Neural progenitor cell (in vitro differentiated cells): Measurements from ENCODE around the gene PCDH9. TPM values are rescaled to one million over a fixed set of nuclear protein-coding genes. Genes with fewer than 3 reads are reported as not detected.

Experiments
- DNase-seq: peaks from one replicate; pipeline ENCODE4 v3.0.0-alpha.2; 2016; ENCODE audit warnings: low spot score
- H2AFZ ChIP-seq: fragments of 200-600 bp; sonication (generic); replicated peaks from 2 replicates; pipeline ENCODE4 v1.6.1; 2016; ENCODE audit warnings: antibody characterized with exemption
- H3F3A ChIP-seq: fragments of 200-600 bp; sonication (generic); 2 replicates; pipeline ENCODE4 v1.6.1; 2016; ENCODE audit warnings: antibody characterized with exemption, low read depth
- H3K27ac ChIP-seq: fragments of 200-600 bp; sonication (generic); 2 replicates; pipeline ENCODE4 v1.5.1; 2016; ENCODE audit warnings: mild to moderate bottlenecking
- H3K27me3 ChIP-seq: fragments of 200-600 bp; sonication (generic); 2 replicates; pipeline ENCODE4 v1.6.1; 2016; ENCODE audit warnings: mild to moderate bottlenecking, moderate library complexity
- H3K36me3 ChIP-seq: fragments of 200-600 bp; sonication (generic); 2 replicates; pipeline ENCODE4 v1.5.1; 2016
- H3K4me1 ChIP-seq: fragments of 200-600 bp; sonication (generic); 2 replicates; pipeline ENCODE4 v1.6.1; 2016; ENCODE audit warnings: mixed run types
- H3K4me2 ChIP-seq: fragments of 200-600 bp; sonication (generic); 2 replicates; pipeline ENCODE4 v1.6.1; 2016
- H3K4me3 ChIP-seq: fragments of 200-600 bp; sonication (generic); 2 replicates; pipeline ENCODE4 v1.5.1; 2016
- H3K79me2 ChIP-seq: fragments of 200-600 bp; sonication (generic); 2 replicates; pipeline ENCODE4 v1.6.1; 2016; ENCODE audit warnings: low read depth
- H3K9ac ChIP-seq: fragments of 200-600 bp; sonication (generic); 2 replicates; pipeline ENCODE4 v1.6.1; 2016
- H3K9me3 ChIP-seq: fragments of 200-600 bp; sonication (generic); 2 replicates; pipeline ENCODE4 v1.5.1; 2016; ENCODE audit warnings: low read depth
- H4K20me1 ChIP-seq: fragments of 200-600 bp; sonication (generic); 2 replicates; pipeline ENCODE4 v1.6.1; 2016; ENCODE audit warnings: low read depth
- H3K27ac Mint-ChIP-seq: 3 replicates; pipeline ENCODE4 v1.8.0; 2021; ENCODE audit warnings: mixed read lengths
- H3K27me3 Mint-ChIP-seq: 2 replicates; pipeline ENCODE4 v1.8.0; 2022; ENCODE audit warnings: low read depth, mild to moderate bottlenecking, inconsistent platforms, moderate library complexity, mixed read lengths; ENCODE audit not compliant: insufficient read depth
- H3K36me3 Mint-ChIP-seq: 3 replicates; pipeline ENCODE4 v1.8.0; 2021; ENCODE audit warnings: mixed read lengths
- H3K4me1 Mint-ChIP-seq: 3 replicates; pipeline ENCODE4 v1.8.0; 2021; ENCODE audit warnings: mixed read lengths
- H3K4me3 Mint-ChIP-seq: 3 replicates; pipeline ENCODE4 v1.8.0; 2021; ENCODE audit warnings: mild to moderate bottlenecking, moderate library complexity, mixed read lengths
- H3K9me3 Mint-ChIP-seq: 3 replicates; pipeline ENCODE4 v1.8.0; 2020; ENCODE audit warnings: mixed read lengths
- CTCF ChIP-seq: fragments of 200-600 bp; sonication (generic); IDR thresholded peaks from 2 replicates; pipeline ENCODE4 v1.5.1; 2017; ENCODE audit warnings: antibody characterized with exemption, mild to moderate bottlenecking
- EZH2 ChIP-seq: fragments of 200-600 bp; sonication (generic); IDR thresholded peaks from 2 replicates; pipeline ENCODE4 v1.6.1; 2017; ENCODE audit warnings: antibody characterized with exemption, mild to moderate bottlenecking, moderate library complexity
- EZH2phosphoT487 ChIP-seq: fragments of 200-600 bp; sonication (generic); IDR thresholded peaks from 2 replicates; pipeline ENCODE4 v1.6.1; 2017; ENCODE audit warnings: antibody characterized with exemption
- total RNA-seq: library from RNA; depleted of rRNA; stranded (reverse); fragments of >200 nt; gene quantifications from 2 replicates; pipeline ENCODE4 v1.2.3, GENCODE V29; 2015; ENCODE audit warnings: low replicate concordance

PCDH9 gene
- total RNA-seq, 1 donor from 2014 or later, result 0.24 TPM

GRCh38 chr13:66926200-66926850 is 303.8 kb downstream of the PCDH9 start:
- Histone ChIP-seq H2AFZ (no peak overlapping the region), H3K4me1 (peaks cover 21% of the 10 kb centered on the region), H3K36me3 (no peaks in the 10 kb centered on the region), H3K4me2 (peak overlapping the region; percentile 1), H3F3A (peaks cover 10% of the 10 kb centered on the region), H3K27ac (peak overlapping the region; percentile 21), H3K4me3 (no peak overlapping the region), H3K9me3 (no peaks in the 10 kb centered on the region), H3K79me2 (no peaks in the 10 kb centered on the region), H4K20me1 (no peaks in the 10 kb centered on the region), H3K27me3 (no peaks in the 10 kb centered on the region), H3K9ac (no peak overlapping the region)
- Mint-ChIP-seq H3K9me3 (no peaks in the 10 kb centered on the region), H3K4me3 (no peak overlapping the region), H3K4me1 (peaks cover 21% of the 10 kb centered on the region), H3K36me3 (no peaks in the 10 kb centered on the region), H3K27ac (peak overlapping the region; percentile 15), H3K27me3 (no peaks in the 10 kb centered on the region)
- DNase-seq, result peak; percentile 20
- TF ChIP-seq CTCF, result no peak
- no peak for TF ChIP-seq EZH2
- TF ChIP-seq EZH2phosphoT487, result no peak

- Histone ChIP-seq H3K27me3 (no peaks in the 10 kb centered on the region), H2AFZ (no peak overlapping the region), H3K79me2 (no peaks in the 10 kb centered on the region), H3F3A (peaks cover 10% of the 10 kb centered on the region), H3K9me3 (no peaks in the 10 kb centered on the region), H3K27ac (no peak overlapping the region), H3K36me3 (no peaks in the 10 kb centered on the region), H3K4me2 (no peak overlapping the region), H4K20me1 (no peaks in the 10 kb centered on the region), H3K9ac (no peak overlapping the region), H3K4me1 (peaks cover 21% of the 10 kb centered on the region), H3K4me3 (no peak overlapping the region)
- no peak for DNase-seq
- H3K27ac Mint-ChIP-seq, result no peak overlapping the region
- no peaks in the 10 kb centered on the region for H3K27me3 Mint-ChIP-seq
- no peak overlapping the region for H3K4me3 Mint-ChIP-seq
- H3K9me3 Mint-ChIP-seq, result peaks cover 2% of the 10 kb centered on the region
- peaks cover 16% of the 10 kb centered on the region for H3K4me1 Mint-ChIP-seq
- no peak for TF ChIP-seq EZH2phosphoT487
- no peak for TF ChIP-seq CTCF
- TF ChIP-seq EZH2, result no peak
- H3K36me3 Mint-ChIP-seq, result no peaks in the 10 kb centered on the region
Observed at GRCh38 chr13:66922444-66922843, 307.7 kb downstream of the PCDH9 start.

GRCh38 chr13:66921437-66921836 is 308.7 kb downstream of the PCDH9 start:
- no peak overlapping the region for H3K4me2 ChIP-seq
- TF ChIP-seq EZH2phosphoT487, result no peak
- no peak for TF ChIP-seq CTCF
- no peak for TF ChIP-seq EZH2
- Mint-ChIP-seq H3K36me3 (no peaks in the 10 kb centered on the region), H3K27ac (no peak overlapping the region), H3K4me1 (peaks cover 6% of the 10 kb centered on the region), H3K27me3 (no peaks in the 10 kb centered on the region), H3K4me3 (no peak overlapping the region), H3K9me3 (peaks cover 2% of the 10 kb centered on the region)
- H4K20me1 ChIP-seq, result no peaks in the 10 kb centered on the region
- no peaks in the 10 kb centered on the region for H3K9me3 ChIP-seq
- DNase-seq, result no peak
- H2AFZ ChIP-seq, result no peak overlapping the region
- peaks cover 11% of the 10 kb centered on the region for H3K4me1 ChIP-seq
- no peaks in the 10 kb centered on the region for H3K79me2 ChIP-seq
- H3F3A ChIP-seq, result peaks cover under 1% of the 10 kb centered on the region
- no peak overlapping the region for H3K4me3 ChIP-seq
- H3K27me3 ChIP-seq, result no peaks in the 10 kb centered on the region
- H3K9ac ChIP-seq, result no peak overlapping the region
- no peak overlapping the region for H3K27ac ChIP-seq
- H3K36me3 ChIP-seq, result no peaks in the 10 kb centered on the region
